Measurements from ENCODE around the gene OPA3.

The OPA3 gene

GRCh38 chr19:45556835-45557234 lies 27.8 kb downstream of the OPA3 start:
- H3K27ac ChIP-seq (replicated peaks; ENCODE audit: low read length): no peak overlapping the region
- no peak overlapping the region for H3K23ac ChIP-seq (ENCODE audit: low read depth, low read length, poor library complexity)
- H2AFZ ChIP-seq (ENCODE audit: low read length): no peak overlapping the region
- H3K79me1 ChIP-seq (ENCODE audit: low read depth, low read length): peaks cover 7% of the 10 kb centered on the region
- DNase-seq (ENCODE audit: low spot score): no peak
- no peak overlapping the region for H4K91ac ChIP-seq (ENCODE audit: low read depth, low read length, poor library complexity)
- H2BK12ac ChIP-seq (ENCODE audit: low read length): no peak overlapping the region
- H3K14ac ChIP-seq (ENCODE audit: low read length): no peak overlapping the region
- peak overlapping the region; percentile 13 for H3K18ac ChIP-seq (ENCODE audit: low read length)
- H3K9me3 ChIP-seq (replicated peaks in 1 of 2; ENCODE audit: control insufficient read depth in 2 of 2, insufficient read depth in 1 of 2, low read depth in 1 of 2, low read length in 2 of 2): peaks cover 0 to 3% of the 10 kb centered on the region in 2 donors
- H2BK15ac ChIP-seq (ENCODE audit: low read length): no peak overlapping the region
- no peak overlapping the region for H2BK120ac ChIP-seq (ENCODE audit: low read depth, low read length)
- H3K4me1 ChIP-seq (ENCODE audit: control insufficient read depth in 2 of 2, insufficient read depth in 1 of 2, low read depth in 1 of 2, low read length in 2 of 2): peaks cover 0 to 10% of the 10 kb centered on the region in 2 donors
- H3K4me3 ChIP-seq (ENCODE audit: low read length in 2 of 2): peak overlapping the region in 1 of 2 donors; percentile 15
- H4K8ac ChIP-seq (ENCODE audit: low read depth, low read length): no peak overlapping the region
- no peak overlapping the region for H3K4me2 ChIP-seq (ENCODE audit: insufficient read depth, low read length, poor library complexity, severe bottlenecking)
- peak overlapping the region; percentile 55 for H3K9ac ChIP-seq (ENCODE audit: low read depth, low read length, poor library complexity)
- H2AK5ac ChIP-seq (ENCODE audit: low read depth, low read length): peak overlapping the region; percentile 53
- peaks cover 0 to 4% (median 0%) of the 10 kb centered on the region in 3 experiments for H3K27me3 ChIP-seq (ENCODE audit: control insufficient read depth in 3 of 3, insufficient read depth in 3 of 3, low read depth in 1 of 3, low read length in 3 of 3)
- no peak overlapping the region for H3K4ac ChIP-seq (ENCODE audit: low read length)
- WGBS, 2 donors (ENCODE audit: extremely low coverage in 2 of 2, insufficient read length in 2 of 2, insufficient replicate concordance in 1 of 2): no CpG with 5 or more reads among the region's 5 CpGs
- peak overlapping the region; percentile 19 for H2BK5ac ChIP-seq (ENCODE audit: low read length)
- peaks cover 2 to 7% of the 10 kb centered on the region in 2 donors for H3K36me3 ChIP-seq (replicated peaks in 1 of 2; ENCODE audit: control insufficient read depth in 2 of 2, insufficient read depth in 2 of 2, low read length in 2 of 2)

DNA sequence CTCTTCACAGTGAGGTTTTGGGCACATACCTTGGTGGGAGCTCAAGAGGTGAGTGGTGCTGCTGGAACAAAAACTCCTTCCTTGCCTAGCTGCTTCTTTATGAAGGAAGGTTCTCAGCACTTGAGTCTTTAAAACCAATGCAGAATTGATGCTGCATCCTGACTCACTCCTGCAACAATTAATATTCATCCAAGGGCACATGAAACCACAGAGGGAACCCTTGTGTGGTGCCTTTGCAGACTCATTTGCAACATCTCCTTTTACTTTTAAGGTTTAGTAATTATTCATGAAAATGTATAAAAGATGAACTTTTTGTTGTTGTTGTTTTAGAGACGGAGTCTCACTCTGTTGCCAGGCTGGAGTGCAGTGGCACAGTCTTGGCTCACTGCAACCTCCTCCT lies 30.1 kb downstream of the OPA3 start:
- no peak overlapping the region for H2BK15ac ChIP-seq (ENCODE audit: low read length)
- H2AFZ ChIP-seq (ENCODE audit: low read length): no peak overlapping the region
- no peak overlapping the region for H3K4me2 ChIP-seq (ENCODE audit: insufficient read depth, low read length, poor library complexity, severe bottlenecking)
- H3K4me3 ChIP-seq (ENCODE audit: low read length in 2 of 2): no peak overlapping the region
- H2BK5ac ChIP-seq (ENCODE audit: low read length): no peak overlapping the region
- H2BK120ac ChIP-seq (ENCODE audit: low read depth, low read length): no peak overlapping the region
- H3K9me3 ChIP-seq (replicated peaks in 1 of 2; ENCODE audit: control insufficient read depth in 2 of 2, insufficient read depth in 1 of 2, low read depth in 1 of 2, low read length in 2 of 2): peaks cover 0 to 3% of the 10 kb centered on the region in 2 donors
- H2AK5ac ChIP-seq (ENCODE audit: low read depth, low read length): no peak overlapping the region
- no peak overlapping the region for H3K27ac ChIP-seq (replicated peaks; ENCODE audit: low read length)
- peaks cover 0 to 15% of the 10 kb centered on the region in 2 donors for H3K4me1 ChIP-seq (ENCODE audit: control insufficient read depth in 2 of 2, insufficient read depth in 1 of 2, low read depth in 1 of 2, low read length in 2 of 2)
- no peak overlapping the region for H3K23ac ChIP-seq (ENCODE audit: low read depth, low read length, poor library complexity)
- no peak overlapping the region for H3K14ac ChIP-seq (ENCODE audit: low read length)
- no peak for DNase-seq (ENCODE audit: low spot score)
- H3K4ac ChIP-seq (ENCODE audit: low read length): no peak overlapping the region
- no peak overlapping the region for H3K9ac ChIP-seq (ENCODE audit: low read depth, low read length, poor library complexity)
- H3K18ac ChIP-seq (ENCODE audit: low read length): no peak overlapping the region
- H4K8ac ChIP-seq (ENCODE audit: low read depth, low read length): no peak overlapping the region
- H4K91ac ChIP-seq (ENCODE audit: low read depth, low read length, poor library complexity): no peak overlapping the region
- peaks cover 7% of the 10 kb centered on the region for H3K79me1 ChIP-seq (ENCODE audit: low read depth, low read length)
- H3K27me3 ChIP-seq (ENCODE audit: control insufficient read depth in 3 of 3, insufficient read depth in 3 of 3, low read depth in 1 of 3, low read length in 3 of 3): peaks cover 0 to 4% (median 0%) of the 10 kb centered on the region in 3 experiments
- H2BK12ac ChIP-seq (ENCODE audit: low read length): no peak overlapping the region
- H3K36me3 ChIP-seq (replicated peaks in 1 of 2; ENCODE audit: control insufficient read depth in 2 of 2, insufficient read depth in 2 of 2, low read length in 2 of 2): peaks cover 2 to 7% of the 10 kb centered on the region in 2 donors
- no CpG with 5 or more reads among the region's 1 CpG for WGBS, 2 donors (ENCODE audit: extremely low coverage in 2 of 2, insufficient read length in 2 of 2, insufficient replicate concordance in 1 of 2)

DNA sequence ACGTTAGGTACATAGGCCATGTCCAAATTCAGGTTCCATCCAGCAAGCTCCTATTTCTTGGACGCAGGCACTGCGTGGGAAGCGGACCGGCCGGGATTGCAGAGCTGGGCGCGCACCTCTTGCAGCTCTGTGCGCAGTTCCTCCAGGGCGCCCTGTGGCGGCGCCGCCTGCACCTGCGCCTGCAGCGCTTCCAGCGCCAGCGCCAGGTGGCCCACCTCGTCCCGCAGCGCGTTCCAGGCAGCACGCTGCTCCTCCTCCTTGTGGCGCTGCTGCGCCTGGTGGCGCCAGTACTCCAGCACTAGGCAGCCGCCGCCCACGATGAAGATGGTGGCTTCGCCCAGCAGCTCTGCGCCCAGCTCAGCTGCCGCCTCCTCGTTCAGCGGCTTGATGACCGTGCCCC lies 31.1 kb downstream of the OPA3 start:
- Histone ChIP-seq H3K27ac (replicated peaks; ENCODE audit: low read length) (no peak overlapping the region), H3K27me3 (ENCODE audit: control insufficient read depth in 3 of 3, insufficient read depth in 3 of 3, low read depth in 1 of 3, low read length in 3 of 3) (peaks cover 0 to 4% (median 0%) of the 10 kb centered on the region in 3 experiments), H3K9ac (ENCODE audit: low read depth, low read length, poor library complexity) (peak overlapping the region; percentile 40), H4K91ac (ENCODE audit: low read depth, low read length, poor library complexity) (no peak overlapping the region), H3K4me2 (ENCODE audit: insufficient read depth, low read length, poor library complexity, severe bottlenecking) (no peak overlapping the region), H3K23ac (ENCODE audit: low read depth, low read length, poor library complexity) (peak overlapping the region; percentile 85), H3K4ac (ENCODE audit: low read length) (no peak overlapping the region), H3K4me1 (ENCODE audit: control insufficient read depth in 2 of 2, insufficient read depth in 1 of 2, low read depth in 1 of 2, low read length in 2 of 2) (peaks cover 0 to 15% of the 10 kb centered on the region in 2 donors), H3K14ac (ENCODE audit: low read length) (no peak overlapping the region), H3K79me1 (ENCODE audit: low read depth, low read length) (peaks cover 7% of the 10 kb centered on the region), H4K8ac (ENCODE audit: low read depth, low read length) (peak overlapping the region; percentile 10), H3K9me3 (replicated peaks in 1 of 2; ENCODE audit: control insufficient read depth in 2 of 2, insufficient read depth in 1 of 2, low read depth in 1 of 2, low read length in 2 of 2) (peaks cover 0 to 3% of the 10 kb centered on the region in 2 donors), H2BK12ac (ENCODE audit: low read length) (peak overlapping the region; percentile 19), H3K18ac (ENCODE audit: low read length) (peak overlapping the region; percentile 80), H2AFZ (ENCODE audit: low read length) (no peak overlapping the region), H3K4me3 (ENCODE audit: low read length in 2 of 2) (peak overlapping the region in 1 of 2 donors; percentile 21), H2BK120ac (ENCODE audit: low read depth, low read length) (peak overlapping the region; percentile 18), H2BK5ac (ENCODE audit: low read length) (no peak overlapping the region), H2AK5ac (ENCODE audit: low read depth, low read length) (peak overlapping the region; percentile 91), H2BK15ac (ENCODE audit: low read length) (no peak overlapping the region), H3K36me3 (replicated peaks in 1 of 2; ENCODE audit: control insufficient read depth in 2 of 2, insufficient read depth in 2 of 2, low read length in 2 of 2) (peaks cover 2 to 7% of the 10 kb centered on the region in 2 donors)
- WGBS, 2 donors (ENCODE audit: extremely low coverage in 2 of 2, insufficient read length in 2 of 2, insufficient replicate concordance in 1 of 2): no CpG with 5 or more reads among the region's 34 CpGs
- no peak for DNase-seq (ENCODE audit: low spot score)

- Histone ChIP-seq H3K23ac (ENCODE audit: low read depth, low read length, poor library complexity) (no peak overlapping the region), H3K27ac (replicated peaks; ENCODE audit: low read length) (no peak overlapping the region), H2BK15ac (ENCODE audit: low read length) (no peak overlapping the region), H3K4ac (ENCODE audit: low read length) (no peak overlapping the region), H3K4me1 (ENCODE audit: control insufficient read depth in 2 of 2, insufficient read depth in 1 of 2, low read depth in 1 of 2, low read length in 2 of 2) (peaks cover 0 to 8% of the 10 kb centered on the region in 2 donors), H2AFZ (ENCODE audit: low read length) (no peak overlapping the region), H4K8ac (ENCODE audit: low read depth, low read length) (no peak overlapping the region), H2BK5ac (ENCODE audit: low read length) (no peak overlapping the region), H2BK12ac (ENCODE audit: low read length) (no peak overlapping the region), H2AK5ac (ENCODE audit: low read depth, low read length) (no peak overlapping the region), H2BK120ac (ENCODE audit: low read depth, low read length) (no peak overlapping the region), H4K91ac (ENCODE audit: low read depth, low read length, poor library complexity) (no peak overlapping the region), H3K14ac (ENCODE audit: low read length) (no peak overlapping the region), H3K79me1 (ENCODE audit: low read depth, low read length) (no peaks in the 10 kb centered on the region), H3K9me3 (replicated peaks in 1 of 2; ENCODE audit: control insufficient read depth in 2 of 2, insufficient read depth in 1 of 2, low read depth in 1 of 2, low read length in 2 of 2) (no peaks in the 10 kb centered on the region), H3K27me3 (ENCODE audit: control insufficient read depth in 3 of 3, insufficient read depth in 3 of 3, low read depth in 1 of 3, low read length in 3 of 3) (no peaks in the 10 kb centered on the region), H3K36me3 (replicated peaks in 1 of 2; ENCODE audit: control insufficient read depth in 2 of 2, insufficient read depth in 2 of 2, low read length in 2 of 2) (peaks cover under 1 to 3% of the 10 kb centered on the region in 2 donors), H3K9ac (ENCODE audit: low read depth, low read length, poor library complexity) (no peak overlapping the region), H3K4me2 (ENCODE audit: insufficient read depth, low read length, poor library complexity, severe bottlenecking) (no peak overlapping the region), H3K4me3 (ENCODE audit: low read length in 2 of 2) (no peak overlapping the region), H3K18ac (ENCODE audit: low read length) (no peak overlapping the region)
- no CpG with 5 or more reads among the region's 9 CpGs for whole genome bisulfite sequencing, 2 donors (ENCODE audit: extremely low coverage in 2 of 2, insufficient read length in 2 of 2, insufficient replicate concordance in 1 of 2)
- DNase-seq (ENCODE audit: low spot score): no peak
These were observed 36.5 kb downstream of the OPA3 start for GRCh38 chr19:45547965-45548609.
